Mucosa of gallbladder (tissue), 1 donor: ENCODE results near the gene LTB4R2. TPM values are rescaled to one million over a fixed set of nuclear protein-coding genes. Genes with fewer than 3 reads are reported as not detected.

Source experiments
- DNase-seq: peaks from one replicate; pipeline ENCODE4 v3.0.0-alpha.2; 2020; ENCODE audit warnings: low spot score
- total RNA-seq: library from RNA; stranded (reverse); gene quantifications from one replicate; pipeline ENCODE4 v1.2.1, GENCODE V29; 2021
- donor health status: DM: no; HTN: no; CAD: no.

Gene LTB4R2
- total RNA-seq, 1 donor from 2014 or later: 6.1 TPM

DNA sequence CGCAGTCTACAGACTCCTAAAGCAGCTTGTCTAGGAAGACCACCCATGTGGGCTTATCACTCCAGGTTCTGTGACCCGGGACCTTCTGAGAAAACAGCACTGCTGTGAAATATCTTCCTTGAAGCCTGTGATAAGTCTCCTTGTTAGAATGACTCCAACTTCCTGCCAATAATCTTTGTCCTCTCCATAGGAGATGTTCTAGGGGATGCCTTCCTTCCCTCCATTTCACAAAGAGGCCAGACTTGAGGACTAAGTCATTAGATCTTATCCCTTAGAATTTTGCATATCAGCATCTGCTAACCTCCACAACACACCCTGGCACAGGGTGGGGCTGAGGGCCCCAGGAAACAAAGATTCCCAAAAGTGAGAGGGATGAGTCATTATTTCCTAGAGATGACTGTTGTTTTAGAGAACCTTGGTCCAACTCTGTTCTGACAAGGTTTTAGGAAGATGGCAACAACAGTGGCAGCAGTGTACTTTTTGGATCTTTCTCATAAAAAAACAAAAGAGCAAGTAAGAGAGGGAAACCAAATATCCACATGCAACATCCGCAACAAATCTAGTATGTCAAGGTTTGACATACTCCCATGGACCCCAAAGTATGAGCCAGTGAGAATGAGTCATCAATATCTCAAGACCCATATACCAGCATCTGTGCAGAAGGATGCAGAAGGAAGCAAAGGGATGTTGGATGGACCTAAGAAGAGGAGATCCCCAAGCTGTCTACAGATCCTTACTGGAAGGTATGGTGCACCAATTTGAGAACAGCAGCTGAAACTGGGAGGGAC, 7.4 kb downstream of the LTB4R2 start:
- DNase-seq: no peak

DNA sequence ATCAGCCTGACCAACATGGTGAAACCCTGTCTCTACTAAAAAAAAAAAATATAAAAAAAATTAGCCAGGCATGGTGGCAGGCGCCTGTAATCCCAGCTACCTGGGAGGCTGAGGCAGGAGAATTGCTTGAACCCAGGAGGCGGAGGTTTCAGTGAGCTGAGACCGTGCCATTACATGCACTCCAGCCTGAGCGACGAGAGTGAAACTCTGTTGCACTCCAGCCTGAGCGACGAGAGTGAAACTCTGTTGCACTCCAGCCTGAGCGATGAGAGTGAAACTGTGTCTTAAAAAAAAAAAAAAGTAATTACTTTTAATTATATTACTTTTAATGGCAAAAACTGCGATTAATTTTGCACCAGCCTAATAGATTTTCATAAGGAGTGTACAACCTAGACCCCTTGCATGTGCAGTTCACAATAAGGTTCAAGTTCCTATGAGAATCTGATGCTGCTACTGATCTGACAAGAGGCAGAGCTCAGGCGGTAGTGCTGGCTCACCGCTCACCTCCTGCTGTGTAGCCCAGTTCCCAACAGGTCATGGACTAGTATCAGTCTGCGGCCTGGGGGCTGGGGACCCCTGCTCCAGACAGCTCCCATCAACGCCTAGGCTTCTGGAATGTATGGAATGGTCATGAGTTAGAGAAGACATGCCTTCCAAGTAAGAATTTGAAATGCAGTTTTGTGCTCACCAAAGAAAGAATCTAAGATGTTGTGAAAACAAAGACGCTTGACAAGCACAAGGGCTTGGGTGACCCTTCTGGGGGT, 11.5 kb downstream of the LTB4R2 start:
- DNase-seq: no peak

DNA sequence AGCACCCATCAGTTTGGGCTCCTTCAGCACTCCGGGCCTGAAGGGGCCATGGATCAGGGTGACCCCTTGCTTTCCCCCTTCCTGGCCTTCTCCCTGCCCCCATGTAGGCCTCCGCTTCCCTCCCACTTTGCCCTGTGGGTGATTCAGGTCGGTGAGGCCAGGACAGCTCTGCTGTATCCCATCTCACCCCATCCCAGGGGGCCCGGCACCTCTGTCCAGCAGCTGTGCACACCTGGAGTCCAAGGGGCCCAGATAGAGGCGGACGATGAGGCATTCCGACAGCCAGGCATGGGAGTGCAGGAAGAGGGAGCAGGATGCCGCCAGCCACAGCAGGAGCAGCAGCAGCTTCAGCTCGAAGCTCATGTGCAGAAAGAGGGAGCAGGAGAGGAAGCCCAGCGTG, 12.7 kb downstream of the LTB4R2 start:
- no peak for DNase-seq

DNA sequence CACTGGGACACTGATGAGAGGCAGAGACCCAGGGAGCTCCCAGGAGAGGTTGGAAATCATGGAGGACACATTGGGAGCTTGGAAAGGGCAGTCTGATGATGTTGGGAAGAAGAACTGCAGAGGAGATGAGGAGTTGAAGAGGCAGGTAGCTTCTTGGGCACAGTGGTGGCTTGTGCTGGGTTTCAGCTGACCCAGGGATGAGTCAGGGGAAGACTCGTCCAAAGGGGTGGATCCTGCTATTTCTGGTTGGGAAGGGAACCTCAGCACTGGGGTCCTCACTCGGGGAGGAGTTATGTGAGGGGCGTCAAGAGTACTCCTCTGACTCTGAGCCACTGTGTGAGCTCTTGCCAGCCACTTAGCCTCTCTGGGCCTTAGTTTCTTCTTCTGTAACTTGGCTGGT, 13.4 kb downstream of the LTB4R2 start:
- no peak for DNase-seq

DNA sequence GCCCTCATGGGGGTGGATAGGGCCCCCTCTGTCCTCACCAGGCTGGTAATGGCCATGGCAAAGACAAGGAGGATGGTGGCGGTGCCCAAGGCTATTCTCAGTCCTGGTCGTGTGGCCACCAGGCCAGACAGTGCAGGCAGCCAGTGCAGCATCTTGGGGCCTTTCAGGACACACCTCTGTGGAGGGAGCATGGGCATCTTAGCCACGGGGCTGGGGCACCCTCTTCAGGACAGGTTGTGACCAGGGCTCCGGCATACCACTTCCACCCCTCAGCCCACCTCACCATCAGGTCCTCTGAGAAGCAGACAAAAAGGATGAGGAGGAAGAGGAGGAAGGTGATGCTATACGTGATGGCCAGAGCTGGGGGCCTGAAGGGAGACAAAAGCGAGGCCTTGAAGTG, 14.1 kb downstream of the LTB4R2 start:
- no peak for DNase-seq

DNA sequence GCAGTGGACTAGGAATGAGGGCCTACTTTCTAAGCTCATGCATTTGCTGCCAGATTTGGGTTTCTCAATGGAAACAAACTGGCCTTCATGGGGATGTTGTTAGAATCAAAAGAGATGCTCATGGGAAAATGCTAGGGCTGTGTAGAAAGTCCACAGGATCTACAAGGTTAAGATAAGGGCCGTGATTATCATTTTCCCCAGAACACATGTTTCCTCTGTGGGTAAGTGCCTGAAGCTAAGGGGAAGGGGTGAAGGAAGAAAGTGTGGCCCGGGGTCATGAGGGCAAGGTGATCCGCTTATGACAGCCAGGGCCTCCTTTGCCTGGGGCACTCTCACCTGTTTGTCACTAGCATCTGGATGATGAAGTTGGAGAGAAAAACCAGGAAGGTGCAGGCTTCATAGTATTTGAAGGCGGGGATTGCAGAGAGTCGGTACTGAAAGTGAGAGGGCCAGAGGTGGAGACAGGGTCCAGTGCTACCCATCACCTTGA, 15.1 kb downstream of the LTB4R2 start:
- DNase-seq: no peak

DNA sequence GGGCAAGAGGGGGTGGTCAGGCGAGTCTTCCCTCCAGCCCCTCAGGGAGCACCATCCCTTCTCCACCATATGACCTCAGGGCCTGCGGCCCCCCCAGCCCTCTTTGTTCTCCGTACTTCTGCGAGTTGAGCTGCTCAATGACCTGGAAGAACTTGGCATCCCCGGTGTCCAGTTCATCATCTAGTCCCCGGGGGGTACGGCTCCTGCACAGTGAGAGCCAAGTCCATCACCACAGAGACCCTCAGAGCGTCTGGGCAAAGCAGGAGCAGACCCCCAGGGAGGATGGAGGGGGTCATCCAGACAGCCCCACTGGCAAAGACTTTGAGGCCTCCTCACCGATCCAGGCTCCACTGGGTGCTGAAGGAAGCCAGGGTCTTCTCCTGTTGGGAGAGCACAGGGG, 16.0 kb downstream of the LTB4R2 start:
- DNase-seq: no peak

DNA sequence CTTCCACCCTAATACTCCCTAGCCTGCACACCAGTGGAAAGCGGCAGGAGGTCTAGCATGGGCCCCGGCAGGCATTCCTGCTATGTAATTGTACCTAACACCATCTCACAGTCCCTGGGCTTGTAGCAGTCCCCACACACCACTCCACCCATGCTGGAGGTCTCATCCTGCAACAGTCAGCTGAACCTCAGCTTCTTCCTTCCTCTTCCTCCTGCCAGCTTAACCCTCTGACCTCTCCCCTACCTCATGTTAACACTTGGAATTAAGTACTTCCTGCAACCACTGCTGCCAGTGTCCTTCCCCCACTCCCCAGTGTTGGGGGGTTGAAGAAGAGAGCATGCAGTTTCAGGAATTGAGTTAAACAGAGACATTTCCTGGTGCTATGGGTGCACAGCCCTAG, 17.4 kb downstream of the LTB4R2 start:
- DNase-seq: no peak

DNA sequence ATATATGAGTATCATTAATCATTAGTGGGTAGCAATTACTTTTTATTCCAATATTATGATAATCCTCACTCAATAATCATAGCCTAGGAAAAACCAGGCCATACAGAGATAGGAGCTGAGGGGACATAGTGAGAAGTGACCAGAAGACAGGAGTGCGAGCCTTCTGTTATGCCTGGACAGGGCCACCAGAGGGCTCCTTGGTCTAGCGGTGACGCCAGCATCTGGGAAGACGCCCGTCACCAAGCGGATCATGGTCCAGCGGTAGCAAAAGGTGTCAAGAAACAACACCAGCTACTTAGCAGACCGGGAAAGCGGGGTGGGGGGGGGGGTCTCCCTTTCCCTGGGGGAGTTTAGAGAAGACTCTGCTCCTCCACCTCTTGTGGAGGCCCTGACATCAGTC, 18.0 kb downstream of the LTB4R2 start:
- DNase-seq: peak; percentile 65

DNA sequence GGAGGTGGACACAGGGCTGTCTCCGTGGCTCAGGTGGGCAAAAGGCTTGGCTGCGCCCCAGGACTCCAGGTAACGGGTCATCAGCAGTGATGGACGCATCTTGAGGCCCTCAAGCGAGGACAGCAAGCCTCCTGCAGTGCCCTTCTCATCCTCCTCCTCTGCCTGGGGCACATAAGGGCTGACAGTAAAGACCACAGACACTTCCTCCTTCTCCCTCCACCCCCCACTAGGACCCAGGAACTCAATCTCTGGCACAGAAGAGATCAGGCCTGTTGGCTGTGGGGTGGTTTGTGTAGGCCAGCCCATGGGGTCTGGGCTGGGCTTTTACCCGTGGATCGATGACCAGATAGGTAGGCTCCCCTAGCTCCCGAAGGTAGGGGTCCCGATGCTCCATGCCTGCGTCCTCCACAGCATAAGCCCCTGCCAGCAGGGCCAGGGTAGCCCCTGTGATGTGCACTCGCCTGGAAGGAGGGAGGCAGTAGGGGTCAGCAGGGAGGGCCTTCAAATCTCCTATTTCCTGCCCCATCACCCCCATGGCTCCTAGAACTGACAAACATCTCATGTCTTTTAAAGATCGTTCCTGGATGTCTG, 19.2 kb downstream of the LTB4R2 start:
- DNase-seq: no peak

DNA sequence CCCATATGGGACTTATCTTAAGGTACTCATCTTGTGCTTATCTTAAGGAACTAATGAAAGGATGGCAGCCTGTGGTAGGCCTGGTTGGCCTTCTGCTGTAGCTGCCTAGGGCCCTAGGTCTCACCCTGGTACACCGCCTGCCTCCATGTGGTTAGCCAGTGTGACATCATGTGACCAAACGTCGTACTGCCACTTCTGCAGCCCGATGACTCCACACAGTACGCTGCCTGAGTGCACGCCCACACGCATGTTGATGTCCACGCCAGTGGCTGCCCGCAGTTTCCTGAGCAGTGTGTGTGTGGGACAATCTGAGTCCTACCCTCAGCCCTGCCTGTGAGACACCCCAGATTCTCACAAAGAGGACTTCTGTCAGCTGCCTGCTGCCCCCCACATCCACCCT, 19.8 kb downstream of the LTB4R2 start:
- peak; percentile 76 for DNase-seq

DNA sequence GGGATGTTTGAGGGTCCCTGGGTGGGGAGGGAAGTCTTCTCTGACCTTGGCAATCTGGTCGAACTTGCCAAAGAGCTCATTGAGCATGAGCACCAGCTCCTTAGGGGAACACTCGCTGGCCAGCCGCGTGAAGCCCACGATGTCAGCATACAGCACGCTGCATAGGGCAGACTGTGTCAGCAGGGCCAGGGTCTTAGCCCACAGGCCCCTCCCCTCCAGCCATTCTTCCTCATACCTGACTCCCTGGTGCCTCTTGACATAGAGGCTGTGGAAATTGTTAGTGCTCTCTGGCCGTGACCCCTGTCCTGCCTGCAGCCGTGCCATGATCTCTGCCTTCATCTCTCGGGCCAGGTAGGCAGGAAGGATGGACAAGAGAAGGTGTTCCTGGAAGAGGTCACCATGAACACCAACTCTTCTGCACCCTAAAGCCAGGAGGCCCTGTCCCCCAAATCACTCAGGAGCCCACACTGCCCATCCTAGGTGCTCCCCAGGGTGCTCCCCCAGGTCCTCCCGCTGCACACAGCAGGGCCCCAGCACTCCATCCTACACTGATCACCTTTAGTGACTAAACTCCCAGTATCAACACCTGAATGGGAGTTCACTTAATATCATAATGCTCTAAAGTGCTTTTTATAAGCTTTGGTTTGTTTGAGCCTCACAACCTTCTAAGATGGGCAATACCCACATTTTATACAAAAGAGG, 21.2 kb downstream of the LTB4R2 start:
- DNase-seq: no peak

DNA sequence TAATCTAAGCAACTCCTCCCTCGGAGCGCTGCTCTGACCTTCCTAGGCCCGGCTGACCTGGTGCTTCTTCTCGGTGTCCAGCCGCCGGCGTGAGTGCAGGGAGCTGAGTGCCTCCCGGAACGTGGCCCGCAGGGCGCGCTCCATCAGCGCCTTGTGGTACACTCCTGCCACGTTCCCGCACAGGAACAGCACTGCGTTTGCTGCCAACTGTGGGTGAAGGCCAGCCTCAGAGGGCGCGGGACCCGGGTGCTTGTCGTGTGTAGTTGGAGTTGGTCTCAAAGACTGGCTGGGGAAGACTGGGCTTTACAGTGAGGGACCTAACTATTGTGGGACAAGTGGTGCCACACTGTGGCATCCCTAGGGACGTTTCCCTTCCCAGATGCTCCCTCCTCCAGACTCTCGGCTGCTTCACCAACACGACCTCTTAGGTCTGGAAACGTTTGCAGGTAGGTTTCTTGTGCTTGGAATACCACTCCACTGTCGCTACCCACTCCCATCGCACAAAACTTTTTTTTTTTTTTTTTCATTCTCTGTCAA, 21.9 kb downstream of the LTB4R2 start:
- no peak for DNase-seq

DNA sequence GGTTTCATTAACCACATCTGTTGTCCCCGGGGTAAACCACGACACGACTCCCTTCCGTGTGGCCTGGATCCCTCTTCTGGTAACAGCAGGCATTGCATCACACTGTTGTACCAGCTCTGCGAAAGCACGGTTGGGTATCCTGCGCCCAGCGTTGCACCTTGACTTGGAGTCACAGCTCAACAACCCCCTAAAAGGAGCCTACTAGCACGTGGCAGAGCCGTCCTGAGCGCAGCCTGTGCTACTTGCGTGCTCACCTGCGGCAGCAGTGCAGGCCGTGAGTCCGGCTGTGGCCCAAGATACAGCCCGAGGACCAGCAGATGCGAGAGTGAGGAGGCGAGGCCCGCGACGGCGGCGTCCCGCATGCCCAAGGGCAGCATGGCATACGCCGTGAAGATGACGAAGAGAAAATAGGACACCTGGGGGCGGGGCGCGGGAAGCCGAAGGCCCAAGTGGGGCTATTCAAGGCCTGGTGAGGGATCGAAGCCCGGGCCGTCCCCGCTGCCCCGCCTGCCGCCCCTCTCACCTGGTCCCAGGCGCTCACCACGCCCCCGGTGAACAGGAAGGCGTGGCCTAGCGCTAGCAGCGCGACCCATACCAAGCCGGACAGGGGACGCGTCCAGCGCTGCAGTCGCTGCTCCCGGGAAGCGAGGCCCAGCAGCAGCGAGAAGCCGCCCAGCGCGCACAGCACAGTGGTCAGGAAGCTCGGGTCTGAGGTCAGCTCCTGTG, 22.5 kb downstream of the LTB4R2 start:
- peak; percentile 86 for DNase-seq

DNA sequence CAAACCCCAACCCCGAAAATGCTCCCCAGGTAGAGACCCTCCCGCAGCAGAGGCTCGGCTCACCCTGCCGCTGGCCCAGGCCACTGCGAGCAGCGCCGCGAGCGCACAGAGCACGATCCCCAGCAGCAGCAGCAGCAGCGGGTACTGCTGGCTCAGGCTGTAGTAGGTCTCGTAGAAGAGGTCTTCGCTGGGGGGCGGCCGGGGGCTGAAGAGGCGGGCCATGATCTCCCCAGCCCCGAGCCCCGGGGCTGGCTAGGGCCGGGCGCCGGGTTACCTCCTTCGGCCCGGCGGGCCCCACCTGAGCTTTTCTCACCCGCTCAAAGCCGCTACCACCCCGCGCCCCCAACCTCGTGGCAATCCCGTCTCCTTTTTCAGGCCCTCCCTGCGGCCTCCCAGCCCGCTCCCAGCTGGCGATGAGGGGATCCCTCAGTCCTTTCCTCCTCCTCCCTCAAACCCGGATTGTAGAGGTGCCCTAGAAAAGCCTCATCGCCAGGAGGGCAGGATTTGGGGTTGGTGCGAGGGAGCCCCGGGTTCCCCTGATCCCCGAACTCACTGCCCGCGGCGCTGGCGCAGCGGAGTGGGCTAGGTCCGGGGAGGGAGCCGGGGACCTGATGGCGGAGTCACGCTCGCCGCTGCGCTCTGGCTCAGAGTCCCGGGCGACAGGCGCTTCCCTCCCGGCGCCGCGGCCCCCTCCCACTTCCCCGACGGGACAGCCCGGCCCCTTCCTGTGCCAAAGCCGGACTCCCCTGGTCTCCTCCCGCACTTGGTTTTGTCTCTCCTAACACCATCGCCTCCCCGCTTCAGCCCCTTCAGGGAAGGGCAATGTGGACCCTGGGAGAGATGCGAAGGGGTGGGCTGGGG, 24.7 kb downstream of the LTB4R2 start, which contains the start of gene ADCY4:
Gene ADCY4 (minus strand): TSS at position 641 of the 861 bp plus-strand sequence. CDS start 419 bp downstream, at position 222.
- no peak for DNase-seq

DNA sequence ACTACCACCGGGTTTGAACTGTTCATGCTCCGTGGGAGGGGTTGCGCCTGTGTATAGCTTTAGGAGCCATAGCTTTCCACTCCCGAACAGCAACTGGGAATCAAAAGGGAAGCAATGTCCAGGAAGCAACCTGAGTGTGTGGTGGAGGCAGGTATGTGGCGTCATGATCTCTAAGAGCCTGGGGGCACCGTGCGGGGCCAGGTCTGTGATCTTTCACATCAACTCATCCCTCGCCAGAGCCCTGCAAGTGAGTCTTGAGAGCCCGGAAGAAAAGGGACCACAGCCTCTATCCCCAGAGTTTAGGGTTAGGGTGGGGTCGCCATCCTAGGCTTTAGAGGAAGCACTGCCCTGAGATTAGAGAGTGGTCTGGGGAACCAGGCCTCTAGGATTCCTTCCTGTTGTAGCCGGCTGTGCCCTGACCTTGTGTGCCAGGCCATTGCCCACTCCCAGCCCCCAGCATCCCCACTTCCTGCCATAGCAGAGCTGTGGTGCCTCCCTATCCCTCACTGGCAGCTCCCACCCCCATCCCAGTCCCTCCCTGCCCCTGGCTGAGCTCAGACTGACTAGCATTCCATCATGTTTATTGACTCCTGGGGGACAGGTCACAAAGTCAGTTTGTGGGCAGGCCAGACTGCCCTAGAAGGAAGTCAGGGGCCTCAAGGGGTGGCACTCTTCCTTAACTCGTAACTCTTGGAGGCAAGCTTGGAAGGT, 25.7 kb downstream of the LTB4R2 start:
- no peak for DNase-seq

DNA sequence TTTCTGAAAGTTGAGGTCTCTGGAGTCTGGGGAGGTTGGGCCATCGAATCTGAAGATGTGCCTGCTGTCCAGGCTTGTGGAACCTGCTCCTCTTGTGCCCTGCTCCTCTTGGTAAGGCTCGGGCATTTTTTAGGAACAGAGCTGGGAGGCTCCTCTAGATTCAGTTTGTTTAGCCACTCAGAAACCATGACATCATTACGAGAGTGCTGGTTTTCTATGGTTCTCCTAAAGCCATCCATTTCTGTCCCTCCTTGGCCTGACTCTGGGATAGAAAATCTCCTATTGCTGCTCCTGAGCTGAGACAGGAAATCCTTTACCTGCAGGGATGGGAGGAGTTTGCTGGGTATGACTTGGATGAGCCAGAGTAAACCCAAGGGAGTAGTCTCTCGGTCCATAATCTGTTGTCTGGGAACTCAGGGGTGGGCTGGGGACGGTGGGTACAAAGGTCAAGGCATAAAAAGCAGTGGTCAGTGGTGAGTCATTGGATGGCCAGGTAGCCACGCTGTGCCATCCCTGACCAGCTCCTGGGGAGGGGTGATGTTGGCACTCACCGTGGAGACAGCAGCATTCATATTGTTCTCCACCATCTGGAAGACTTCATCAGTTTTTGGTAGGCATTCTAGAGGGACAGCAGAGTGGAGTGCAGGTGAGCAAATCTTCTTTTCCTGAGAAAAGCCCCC, 27.3 kb downstream of the LTB4R2 start:
- no peak for DNase-seq

DNA sequence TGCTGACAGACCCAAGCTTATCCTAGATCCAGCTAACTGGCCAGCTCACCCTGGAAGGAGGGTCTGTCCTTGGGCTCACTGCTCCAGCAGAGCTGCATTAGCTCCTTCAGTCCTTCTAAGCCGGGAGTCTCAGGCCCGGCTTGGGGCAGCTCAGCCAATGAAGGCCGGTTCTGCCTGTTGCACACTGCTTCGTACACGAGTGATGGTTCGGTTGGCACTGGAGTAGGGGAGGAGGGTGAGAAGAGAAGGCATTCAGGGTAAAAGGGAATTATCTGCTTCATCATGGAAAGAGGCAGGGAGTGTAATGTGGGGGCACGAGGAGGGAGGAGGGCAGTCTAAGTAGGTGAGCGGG, 27.9 kb downstream of the LTB4R2 start:
- no peak for DNase-seq

DNA sequence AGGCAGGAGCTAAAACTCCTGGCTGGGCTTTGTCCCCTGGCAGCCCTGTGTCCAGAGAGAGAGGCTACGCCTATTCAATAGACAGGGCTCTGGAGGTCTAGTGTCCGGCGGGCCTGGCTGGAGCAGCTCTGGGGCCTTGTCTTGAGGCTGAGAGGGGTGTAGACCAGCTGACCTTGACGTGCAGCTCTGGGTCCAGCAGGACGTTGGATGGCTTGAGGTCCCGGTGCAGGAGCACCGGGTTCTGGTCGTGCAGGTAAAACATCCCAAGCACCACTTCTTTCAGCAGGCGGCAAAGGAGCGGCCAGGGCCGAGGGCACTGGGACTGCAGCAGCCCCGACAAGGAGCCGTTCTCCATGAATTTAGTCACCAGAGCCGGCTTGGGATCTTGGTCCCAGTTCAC, 28.9 kb downstream of the LTB4R2 start:
- no peak for DNase-seq
